ENCODE measurements around the gene GALNT9.

GRCh38 chr12:132295101-132295526, 34.3 kb downstream of the GALNT9 start:
- TF ChIP-seq, protein P1, sequence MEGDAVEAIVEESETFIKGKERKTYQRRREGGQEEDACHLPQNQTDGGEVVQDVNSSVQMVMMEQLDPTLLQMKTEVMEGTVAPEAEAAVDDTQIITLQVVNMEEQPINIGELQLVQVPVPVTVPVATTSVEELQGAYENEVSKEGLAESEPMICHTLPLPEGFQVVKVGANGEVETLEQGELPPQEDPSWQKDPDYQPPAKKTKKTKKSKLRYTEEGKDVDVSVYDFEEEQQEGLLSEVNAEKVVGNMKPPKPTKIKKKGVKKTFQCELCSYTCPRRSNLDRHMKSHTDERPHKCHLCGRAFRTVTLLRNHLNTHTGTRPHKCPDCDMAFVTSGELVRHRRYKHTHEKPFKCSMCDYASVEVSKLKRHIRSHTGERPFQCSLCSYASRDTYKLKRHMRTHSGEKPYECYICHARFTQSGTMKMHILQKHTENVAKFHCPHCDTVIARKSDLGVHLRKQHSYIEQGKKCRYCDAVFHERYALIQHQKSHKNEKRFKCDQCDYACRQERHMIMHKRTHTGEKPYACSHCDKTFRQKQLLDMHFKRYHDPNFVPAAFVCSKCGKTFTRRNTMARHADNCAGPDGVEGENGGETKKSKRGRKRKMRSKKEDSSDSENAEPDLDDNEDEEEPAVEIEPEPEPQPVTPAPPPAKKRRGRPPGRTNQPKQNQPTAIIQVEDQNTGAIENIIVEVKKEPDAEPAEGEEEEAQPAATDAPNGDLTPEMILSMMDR (IDR thresholded peaks at IDR 0.05), result no peak
- no peak for TF ChIP-seq POLR2A (IDR thresholded peaks at IDR 0.05)

Measured in right lobe of liver (tissue), 4 donors.